Measurements from ENCODE around the gene RPS19BP1. TPM values are rescaled to one million over a fixed set of nuclear protein-coding genes. Genes with fewer than 3 reads are reported as not detected.

Gene RPS19BP1
- total and polyA plus RNA-seq, 9 donors, result 9.1 to 130 (median 44.2) TPM

GRCh38 chr22:39481595-39481994 is 51.0 kb downstream of the RPS19BP1 start:
- intact Hi-C loops (cut with DNase I), result no loop called here
- Histone ChIP-seq H3K36me3 (no peaks in the 10 kb centered on the region), H3K27me3 (no peaks in the 10 kb centered on the region), H3K4me3 (no peak overlapping the region), H3K27ac (no peak overlapping the region), H3K9me3 (no peaks in the 10 kb centered on the region), H3K4me1 (ENCODE audit: insufficient read depth) (peaks cover 4% of the 10 kb centered on the region)
- DNase-seq, result no peak
- no peak for TF ChIP-seq POLR2A (IDR thresholded peaks at IDR 0.05)
- TF ChIP-seq CTCF (IDR thresholded peaks at IDR 0.05), result no peak
- no peak for TF ChIP-seq EP300 (IDR thresholded peaks at IDR 0.05)
- WGBS, 3 donors, result 86 to 89% (median 88%) methylated on average over 5 of the region's 5 CpGs

GRCh38 chr22:39481054-39481453 is 51.5 kb downstream of the RPS19BP1 start:
- Histone ChIP-seq H3K27ac (no peak overlapping the region), H3K36me3 (no peaks in the 10 kb centered on the region), H3K4me1 (ENCODE audit: insufficient read depth) (peaks cover 4% of the 10 kb centered on the region), H3K9me3 (no peaks in the 10 kb centered on the region), H3K27me3 (no peaks in the 10 kb centered on the region), H3K4me3 (no peak overlapping the region)
- WGBS, 3 donors, result 92 to 95% (median 94%) methylated on average over 16 of the region's 16 CpGs
- TF ChIP-seq CTCF (IDR thresholded peaks at IDR 0.05) (no peak), EP300 (IDR thresholded peaks at IDR 0.05) (no peak), POLR2A (IDR thresholded peaks at IDR 0.05) (no peak)
- intact Hi-C loops (cut with DNase I), result no loop called here
- no peak for DNase-seq

- Histone ChIP-seq H3K9me3 (no peaks in the 10 kb centered on the region), H3K27ac (no peak overlapping the region), H3K4me3 (no peak overlapping the region), H3K27me3 (no peaks in the 10 kb centered on the region), H3K4me1 (ENCODE audit: insufficient read depth) (peaks cover 4% of the 10 kb centered on the region), H3K36me3 (no peaks in the 10 kb centered on the region)
- WGBS, 3 donors, result 46 to 100% (median 68%) methylated on average over 1 of the region's 1 CpG
- no peak for DNase-seq
- intact Hi-C loops (cut with DNase I), result no loop called here
- TF ChIP-seq POLR2A (IDR thresholded peaks at IDR 0.05), result no peak
- TF ChIP-seq CTCF (IDR thresholded peaks at IDR 0.05), result no peak
- no peak for TF ChIP-seq EP300 (IDR thresholded peaks at IDR 0.05)
These were observed 52.0 kb downstream of the RPS19BP1 start for GRCh38 chr22:39480557-39480956.

GRCh38 chr22:39479254-39479653 is 53.3 kb downstream of the RPS19BP1 start:
- H3K27me3 ChIP-seq, result no peaks in the 10 kb centered on the region
- no peaks in the 10 kb centered on the region for H3K9me3 ChIP-seq
- WGBS, 3 donors, result 83 to 87% (median 84%) methylated on average over 3 of the region's 3 CpGs
- no peak overlapping the region for H3K4me3 ChIP-seq
- peaks cover 4% of the 10 kb centered on the region for H3K4me1 ChIP-seq (ENCODE audit: insufficient read depth)
- intact Hi-C loops (cut with DNase I), result no loop called here
- TF ChIP-seq POLR2A (IDR thresholded peaks at IDR 0.05) (no peak), CTCF (IDR thresholded peaks at IDR 0.05) (no peak), EP300 (IDR thresholded peaks at IDR 0.05) (no peak)
- DNase-seq, result no peak
- no peak overlapping the region for H3K27ac ChIP-seq
- H3K36me3 ChIP-seq, result no peaks in the 10 kb centered on the region

Other genes starting within 250 kb of the RPS19BP1 start
- 1,000 to 10,000 TPM; 3,686 to 6,016 (median 4,727) TPM for gene RPL3, start 213.1 kb downstream of the RPS19BP1 start, total RNA-seq
- 1,000 to 10,000 TPM; 3,441 to 7,258 TPM for gene RPL3, start 213.1 kb downstream of the RPS19BP1 start, polyA plus RNA-seq
- 100 to 1,000 TPM in 1 of 7 donors, 10 to 100 TPM in 6; 20.9 to 104 (median 74.7) TPM for gene SYNGR1, start 182.8 kb downstream of the RPS19BP1 start, total RNA-seq
- gene SYNGR1, start 182.8 kb downstream of the RPS19BP1 start, polyA plus RNA-seq, result 10 to 100 TPM; 13.1 to 82.7 TPM
- 10 to 100 TPM; 20.3 to 39.2 (median 30.6) TPM for gene TAB1, start 133.0 kb downstream of the RPS19BP1 start, total RNA-seq
- 10 to 100 TPM; 10.7 to 29.5 TPM for gene TAB1, start 133.0 kb downstream of the RPS19BP1 start, polyA plus RNA-seq
- gene MGAT3, start 75.7 kb downstream of the RPS19BP1 start, total RNA-seq, result 1 to 10 TPM in 5 of 7 donors, under 1 TPM in 2; 0.91 to 5.9 (median 1.1) TPM
- gene MGAT3, start 75.7 kb downstream of the RPS19BP1 start, polyA plus RNA-seq, result 1 to 10 TPM; 2.1 to 2.3 TPM
- 10 to 100 TPM; 13.1 to 23.9 (median 19.9) TPM for gene MIEF1, start 30.5 kb downstream of the RPS19BP1 start, total RNA-seq
- gene MIEF1, start 30.5 kb downstream of the RPS19BP1 start, polyA plus RNA-seq, result 10 to 100 TPM; 11.4 to 19.2 TPM
- gene ATF4, start 12.2 kb downstream of the RPS19BP1 start, total RNA-seq, result 100 to 1,000 TPM; 212 to 611 (median 246) TPM
- gene ATF4, start 12.2 kb downstream of the RPS19BP1 start, polyA plus RNA-seq, result 100 to 1,000 TPM; 393 to 398 TPM
- gene CACNA1I, start 38.0 kb upstream of the RPS19BP1 start, total RNA-seq, result under 1 TPM in 6 of 7 donors, not detected in 1; 0.05 to 0.23 (median 0.11) TPM
- gene CACNA1I, start 38.0 kb upstream of the RPS19BP1 start, polyA plus RNA-seq, result under 1 TPM; 0.02 to 0.07 TPM